Measurements from ENCODE around the gene GCH1.

GCH1 gene

DNA sequence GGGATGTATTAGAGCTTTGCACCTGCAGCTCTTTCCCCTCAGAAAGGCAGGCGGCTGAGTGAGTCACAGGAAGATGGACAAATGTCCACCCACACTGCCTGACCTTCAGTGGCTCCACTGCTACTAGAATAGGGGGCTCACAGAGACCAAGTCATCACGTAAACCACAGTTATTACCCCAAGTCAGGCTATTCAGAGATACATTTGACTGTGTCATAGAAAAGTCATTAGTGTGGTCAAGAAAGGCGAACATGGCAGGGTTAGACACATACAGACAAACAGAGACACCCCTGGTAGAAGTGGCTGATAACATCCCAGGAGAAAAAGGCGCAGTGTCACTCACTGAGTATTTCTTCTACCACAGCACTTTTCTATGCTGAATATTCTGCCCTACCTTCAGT lies 36.0 kb downstream of the GCH1 start:
- no peak for DNase-seq (ENCODE audit: low spot score)

DNA sequence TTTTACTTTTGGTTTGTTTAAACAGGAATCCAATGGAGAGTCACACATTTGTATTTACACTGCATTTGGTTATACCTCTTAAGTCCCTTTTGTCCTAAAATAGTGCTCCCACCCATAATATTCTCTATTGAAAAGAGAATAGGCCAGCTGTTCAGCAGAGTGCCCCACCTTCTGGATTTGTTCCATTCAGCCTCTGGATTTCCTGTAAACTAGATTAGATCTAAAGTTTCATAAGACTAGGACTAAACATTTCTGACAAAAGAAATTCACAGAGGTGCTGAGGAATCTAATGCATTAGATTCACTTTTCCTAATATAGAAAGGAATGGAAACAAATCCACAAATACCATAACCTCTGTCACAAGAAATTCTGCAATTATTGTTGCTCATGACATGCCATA lies 38.1 kb downstream of the GCH1 start:
- no peak for DNase-seq (ENCODE audit: low spot score)

DNA sequence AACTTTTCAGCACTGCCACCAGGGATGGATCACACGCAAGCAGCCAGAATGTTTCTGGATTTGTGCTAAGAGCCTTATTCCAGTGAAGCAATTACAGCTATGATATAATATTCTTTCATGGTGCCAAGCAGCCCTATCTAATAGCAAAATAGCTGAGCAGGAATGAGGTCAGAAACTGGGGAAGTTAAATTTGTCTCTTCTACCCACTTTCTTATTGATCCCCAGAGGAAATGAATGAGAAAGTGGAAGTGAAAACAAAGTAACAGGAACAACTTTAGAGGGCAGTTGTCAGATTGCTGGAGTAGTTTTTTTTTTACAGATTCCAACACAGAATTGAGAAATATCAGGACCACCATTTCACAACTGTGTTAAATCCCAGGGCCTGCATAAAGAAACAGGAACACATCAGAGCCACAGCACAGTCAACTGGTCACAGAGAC lies 44.8 kb downstream of the GCH1 start:
- DNase-seq (ENCODE audit: low spot score), result peak; percentile 57

DNA sequence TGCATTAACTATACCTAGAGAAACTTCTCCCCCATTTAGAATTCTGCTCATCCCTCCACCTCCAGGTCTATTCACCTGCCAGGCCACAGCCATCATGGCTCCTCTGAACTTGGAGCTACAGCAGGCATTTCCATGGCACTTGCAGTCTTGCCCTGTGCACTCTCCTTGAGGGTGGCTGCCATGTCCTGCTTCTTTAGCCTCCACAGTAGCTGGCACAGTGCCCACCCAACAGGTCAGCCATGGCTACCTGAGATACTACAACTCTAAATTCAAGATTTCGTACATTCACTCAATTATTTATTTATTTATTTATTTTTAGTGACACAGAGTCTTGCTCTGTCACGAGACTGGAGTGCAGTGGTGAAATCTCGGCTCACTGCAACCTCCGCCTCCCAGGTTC lies 46.5 kb downstream of the GCH1 start:
- no peak for DNase-seq (ENCODE audit: low spot score)

DNA sequence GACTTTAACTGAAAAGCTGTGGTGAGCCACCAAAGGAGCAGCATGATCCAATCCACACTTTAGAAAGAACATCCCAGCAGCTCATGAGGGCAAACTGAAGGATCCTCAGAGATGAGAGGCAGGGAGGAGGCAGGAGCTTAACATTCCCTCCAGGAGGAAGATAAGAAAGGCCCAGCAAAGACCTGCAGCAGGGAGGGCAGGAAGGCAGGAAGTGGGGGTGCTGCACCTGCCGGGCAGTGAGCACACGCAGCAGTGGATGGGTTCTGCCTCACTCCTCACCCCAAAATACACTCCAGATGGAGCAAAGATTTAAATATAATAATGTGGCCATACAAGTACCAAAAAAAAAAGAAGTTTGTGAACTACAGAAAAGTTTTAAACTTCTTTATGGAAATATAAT lies 48.4 kb downstream of the GCH1 start:
- DNase-seq (ENCODE audit: low spot score), result peak; percentile 5

DNA sequence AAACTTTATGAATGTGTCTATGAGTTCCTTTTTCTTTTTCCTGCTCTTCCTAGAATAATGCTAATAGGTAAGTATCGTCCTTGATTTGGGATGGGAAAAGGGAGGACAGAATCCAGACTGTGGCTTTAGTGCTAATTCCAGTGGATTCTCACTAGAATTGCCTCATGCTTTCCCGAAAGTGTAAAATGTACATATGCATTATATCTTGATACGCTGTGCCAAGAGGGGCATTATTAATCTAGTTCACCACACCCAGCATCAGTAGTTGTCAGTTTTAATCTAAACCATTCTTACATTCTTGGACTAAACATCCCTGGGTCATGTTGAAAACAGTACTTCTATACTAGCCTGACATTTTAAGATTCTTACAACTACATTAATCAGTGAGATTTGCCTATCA lies 49.3 kb downstream of the GCH1 start:
- no peak for DNase-seq (ENCODE audit: low spot score)

DNA sequence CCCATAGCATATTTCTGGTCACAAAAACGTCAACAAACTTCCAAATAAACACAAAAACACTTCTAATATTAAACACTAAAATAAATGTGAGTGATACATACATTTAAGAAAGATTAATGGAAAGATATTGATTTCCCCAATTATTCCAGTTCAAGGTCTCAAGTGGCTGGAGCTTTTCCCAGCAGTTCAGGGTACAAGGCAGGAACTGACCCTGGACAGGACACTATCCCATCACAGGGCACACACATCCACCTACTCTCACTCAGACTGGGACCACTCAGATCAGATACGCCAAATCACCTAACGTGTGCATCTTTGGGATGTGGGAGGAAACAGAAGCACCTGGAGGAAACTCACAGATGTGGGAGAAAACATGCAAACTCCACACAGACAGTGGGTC lies 50.4 kb downstream of the GCH1 start:
- DNase-seq (ENCODE audit: low spot score), result no peak

DNA sequence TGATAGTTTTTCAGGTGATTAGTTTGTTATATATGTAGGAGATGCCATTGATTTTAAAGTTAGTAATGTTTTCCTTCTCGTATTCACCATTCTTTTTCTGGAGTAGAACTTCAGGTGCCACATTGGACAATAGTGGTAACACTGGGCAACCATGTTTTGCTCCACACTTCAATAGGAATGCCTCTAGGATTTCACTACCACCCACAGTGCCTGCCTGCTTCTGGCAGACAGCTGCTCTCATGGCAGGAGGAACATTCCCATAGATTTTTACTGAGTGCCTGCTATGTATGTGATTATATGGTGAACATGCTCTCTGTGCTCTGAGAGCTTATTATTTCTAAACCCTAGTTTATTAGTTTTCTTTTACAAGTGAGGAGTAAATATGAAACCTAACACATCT lies 53.7 kb downstream of the GCH1 start:
- DNase-seq (ENCODE audit: low spot score), result no peak

DNA sequence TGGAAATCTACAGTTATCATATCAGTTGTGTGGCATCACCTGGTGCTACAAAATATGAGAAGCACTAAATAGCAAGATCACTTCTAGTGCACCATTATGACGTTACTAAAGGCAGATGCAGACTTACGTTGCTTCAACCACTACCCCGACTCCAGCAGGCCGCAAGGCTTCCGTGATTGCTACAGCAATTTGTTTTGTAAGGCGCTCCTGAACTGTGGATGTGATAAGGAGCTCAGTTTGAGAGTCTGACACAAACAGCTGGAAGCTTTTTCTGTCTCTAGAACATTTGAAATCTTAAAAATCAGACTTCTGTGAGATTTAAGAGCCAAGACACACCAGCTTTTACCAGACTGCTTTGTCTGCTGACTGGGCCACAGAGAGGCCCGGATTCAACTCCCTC lies 57.0 kb downstream of the GCH1 start:
- DNase-seq (ENCODE audit: low spot score), result no peak

DNA sequence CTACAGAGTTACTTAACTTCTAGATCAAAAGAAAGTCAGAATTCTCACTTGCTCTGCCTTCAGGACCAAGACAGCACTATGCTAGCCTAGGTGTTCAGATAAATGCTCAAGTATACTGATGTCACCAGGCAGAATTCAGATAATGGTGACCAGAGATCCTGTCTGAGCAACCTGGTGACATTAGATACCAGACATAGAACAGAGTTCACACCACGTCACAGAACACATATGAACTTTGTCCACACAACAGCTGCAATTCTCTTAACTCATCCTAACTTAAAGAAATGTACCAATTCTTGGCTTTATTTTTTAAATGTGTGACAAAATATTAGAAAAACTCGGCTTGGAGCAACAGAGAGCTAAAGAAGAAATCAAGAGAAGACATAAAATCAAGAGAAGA lies 58.1 kb downstream of the GCH1 start:
- DNase-seq (ENCODE audit: low spot score), result no peak

DNA sequence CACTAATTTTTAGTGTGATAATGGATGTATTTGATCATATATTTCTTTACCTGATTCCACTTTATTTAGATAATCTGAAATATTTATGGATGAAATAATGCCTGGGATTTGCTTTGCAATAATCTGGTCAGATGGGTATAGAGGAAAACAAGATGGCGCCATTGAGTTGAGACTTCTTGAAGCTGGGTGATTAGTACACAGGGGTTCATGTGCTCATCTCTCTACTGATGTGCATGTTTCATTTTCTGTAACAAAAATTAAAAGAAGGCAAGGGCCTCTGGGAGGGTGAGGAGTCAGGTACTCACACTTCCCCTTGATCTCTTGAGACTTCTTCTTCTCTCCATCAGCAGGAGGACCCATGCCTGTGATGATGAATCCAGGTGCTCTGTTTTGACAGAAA lies 61.8 kb downstream of the GCH1 start:
- no peak for DNase-seq (ENCODE audit: low spot score)

DNA sequence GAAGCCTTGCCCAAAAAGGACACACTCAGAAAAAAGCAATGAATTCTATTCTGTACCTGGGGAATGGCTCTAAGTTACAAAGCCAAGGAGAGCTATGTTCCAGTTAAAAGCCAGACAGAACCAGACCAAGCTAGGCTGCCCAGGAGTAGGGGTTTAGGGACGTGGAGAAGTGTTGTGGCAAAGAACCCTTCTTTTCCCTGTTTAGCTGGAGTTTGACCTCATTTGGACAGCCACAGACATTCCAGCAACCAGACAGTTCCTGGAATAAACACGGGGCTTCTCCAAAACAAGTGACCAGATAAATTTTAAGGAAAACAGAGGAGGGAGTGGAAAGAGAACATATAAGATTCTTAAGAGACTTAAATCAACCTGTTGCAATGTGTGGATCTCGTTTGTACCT lies 62.3 kb downstream of the GCH1 start:
- no peak for DNase-seq (ENCODE audit: low spot score)

DNA sequence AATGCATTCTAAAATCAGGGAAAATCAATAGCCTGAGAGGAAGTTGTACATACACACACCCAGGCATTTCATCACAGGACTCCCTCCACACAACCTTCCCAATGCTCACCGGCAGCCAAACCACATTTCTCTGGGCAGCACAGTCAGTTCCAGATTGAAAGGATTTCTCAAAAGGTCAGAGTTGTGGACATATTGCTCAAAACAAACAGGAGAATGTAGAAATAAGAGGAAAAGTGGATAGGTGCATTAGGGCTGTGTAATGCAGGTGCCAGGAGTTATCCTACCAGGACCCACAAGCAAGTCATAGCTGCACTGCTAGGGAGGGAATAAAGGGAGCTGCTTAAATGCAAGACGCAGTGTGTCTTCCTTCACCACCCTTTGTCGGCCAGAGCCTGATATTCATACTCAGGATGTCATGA lies 62.9 kb downstream of the GCH1 start:
- DNase-seq (ENCODE audit: low spot score), result no peak

DNA sequence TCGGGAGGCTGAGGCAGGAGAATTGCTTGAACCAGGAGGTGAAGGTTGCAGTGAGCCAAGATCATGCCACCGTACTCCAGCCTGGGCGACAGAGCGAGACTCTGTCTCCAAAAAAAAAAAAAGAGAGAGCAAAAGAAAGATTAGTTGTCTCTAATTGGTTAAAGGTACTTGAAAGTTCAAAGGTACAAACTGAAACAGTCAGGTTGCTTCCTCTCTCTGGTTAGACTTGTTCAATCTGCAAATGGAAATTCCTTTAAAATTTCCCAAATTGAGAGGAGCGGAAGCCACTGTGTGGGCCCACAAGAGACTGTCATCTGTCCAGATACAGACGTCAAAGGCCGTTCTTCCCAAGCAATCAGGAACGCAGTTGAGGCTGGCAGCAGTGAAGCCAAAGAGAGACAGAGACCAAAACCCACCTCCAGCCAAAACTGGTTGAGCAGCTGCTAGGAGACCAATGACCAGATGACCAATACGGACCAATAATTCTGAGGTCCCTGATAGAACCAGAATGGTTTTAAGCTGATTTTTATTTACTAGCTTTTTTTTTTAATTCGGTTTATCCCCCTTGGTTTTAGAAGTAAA lies 63.6 kb downstream of the GCH1 start:
- DNase-seq (ENCODE audit: low spot score), result no peak

DNA sequence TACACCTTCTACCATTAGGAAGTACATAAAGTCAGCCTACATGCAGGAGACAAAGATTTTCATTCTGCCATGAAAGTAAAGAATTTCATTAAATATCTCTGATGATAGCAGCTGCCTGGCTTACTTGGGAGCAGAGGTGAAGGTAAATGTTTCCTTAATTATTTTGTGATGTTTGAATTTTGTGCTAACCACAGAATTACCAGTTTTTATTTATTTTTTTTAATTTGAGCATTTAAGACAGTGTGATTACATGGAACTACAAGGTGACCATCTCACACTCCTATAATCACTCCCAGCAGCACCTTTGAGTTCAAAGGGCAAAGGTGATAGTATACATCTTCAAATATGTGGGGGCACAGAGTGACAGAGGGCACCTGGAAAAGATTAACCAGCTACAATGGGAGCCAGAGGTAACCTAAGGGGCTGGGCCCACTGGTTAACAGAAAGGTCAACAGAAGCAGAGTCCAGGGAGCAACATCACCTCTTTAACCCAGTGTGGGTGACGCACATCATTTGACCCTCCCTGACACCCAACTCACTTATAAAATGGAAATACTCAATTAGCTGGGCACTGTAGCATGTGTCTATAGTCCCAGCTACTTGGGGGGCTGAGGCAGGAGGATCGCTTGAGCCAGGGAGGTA lies 65.0 kb downstream of the GCH1 start:
- no peak for DNase-seq (ENCODE audit: low spot score)

DNA sequence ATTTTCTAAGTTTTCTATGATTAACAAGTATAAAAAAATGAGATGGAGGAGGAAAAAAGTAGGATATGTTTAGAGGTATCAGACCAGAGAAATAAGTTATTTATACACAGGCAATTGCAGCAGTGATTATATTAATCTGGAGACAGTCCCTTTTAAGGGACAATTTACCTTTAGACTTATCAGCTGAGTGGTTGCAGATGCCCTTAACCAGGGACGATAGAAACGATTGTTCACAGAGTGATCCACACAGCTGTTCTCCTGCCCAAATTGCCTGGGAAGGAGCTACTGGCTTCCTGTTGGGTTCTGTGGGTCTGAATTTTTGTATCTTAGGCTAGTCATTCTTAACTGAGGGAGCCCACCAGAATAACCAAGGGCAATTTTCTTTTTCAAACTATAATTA lies 66.4 kb downstream of the GCH1 start:
- DNase-seq (ENCODE audit: low spot score), result no peak

DNA sequence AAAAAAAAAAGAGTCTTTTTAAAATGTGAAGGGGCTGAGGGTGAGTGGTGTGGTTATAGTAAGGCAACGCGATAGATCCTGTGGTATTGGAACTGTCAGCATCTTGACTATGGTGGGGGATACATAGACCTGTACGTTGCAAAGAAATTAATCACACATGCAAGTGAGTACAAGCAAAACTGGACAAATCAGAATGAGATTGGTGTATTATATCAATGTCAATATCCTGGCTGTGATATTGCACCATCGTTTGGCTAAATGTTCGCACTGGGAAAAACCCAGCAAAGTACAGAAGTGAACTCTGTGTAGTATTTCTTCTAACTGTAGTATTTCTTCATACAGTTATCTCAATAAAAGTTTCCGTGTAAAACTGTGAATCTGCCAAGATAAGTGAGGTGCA lies 67.9 kb downstream of the GCH1 start:
- DNase-seq (ENCODE audit: low spot score), result no peak

DNA sequence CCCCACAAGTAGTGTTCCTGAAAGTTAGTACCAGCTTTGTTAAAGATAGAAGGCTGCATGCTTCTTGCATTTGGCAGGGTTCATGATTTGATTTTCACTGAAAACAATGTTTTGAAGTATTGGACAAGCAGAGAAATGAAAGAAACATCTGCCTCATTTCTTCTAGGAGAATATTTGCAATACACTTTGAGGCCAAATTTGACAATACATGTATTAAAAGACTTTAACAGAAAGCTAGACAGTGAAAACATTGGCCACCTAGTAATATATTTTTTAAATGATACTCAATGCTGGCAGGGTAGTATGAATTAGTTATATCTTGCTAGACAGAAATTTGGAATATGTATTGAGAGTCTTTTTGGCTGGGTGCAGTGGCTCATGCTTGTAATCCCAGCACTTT lies 68.5 kb downstream of the GCH1 start:
- no peak for DNase-seq (ENCODE audit: low spot score)

DNA sequence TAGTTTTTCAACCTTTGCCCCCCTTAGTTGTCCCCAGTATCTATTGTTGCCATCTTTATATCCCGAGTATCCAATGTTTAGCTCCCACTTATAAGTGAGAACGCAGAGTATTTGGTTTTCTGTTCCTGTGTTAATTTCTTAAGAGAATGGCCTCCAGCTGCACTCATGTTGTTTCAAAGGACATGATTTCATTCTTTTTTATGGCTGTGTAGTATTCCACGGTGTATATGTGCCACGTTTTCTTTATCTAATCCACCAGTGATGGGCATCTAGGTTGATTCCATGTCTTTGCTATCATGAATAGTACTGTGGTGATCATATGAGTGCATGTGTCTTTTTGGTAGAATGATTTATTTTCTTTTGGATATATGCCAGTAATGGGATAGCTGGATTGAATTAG lies 72.0 kb downstream of the GCH1 start:
- DNase-seq (ENCODE audit: low spot score), result no peak

DNA sequence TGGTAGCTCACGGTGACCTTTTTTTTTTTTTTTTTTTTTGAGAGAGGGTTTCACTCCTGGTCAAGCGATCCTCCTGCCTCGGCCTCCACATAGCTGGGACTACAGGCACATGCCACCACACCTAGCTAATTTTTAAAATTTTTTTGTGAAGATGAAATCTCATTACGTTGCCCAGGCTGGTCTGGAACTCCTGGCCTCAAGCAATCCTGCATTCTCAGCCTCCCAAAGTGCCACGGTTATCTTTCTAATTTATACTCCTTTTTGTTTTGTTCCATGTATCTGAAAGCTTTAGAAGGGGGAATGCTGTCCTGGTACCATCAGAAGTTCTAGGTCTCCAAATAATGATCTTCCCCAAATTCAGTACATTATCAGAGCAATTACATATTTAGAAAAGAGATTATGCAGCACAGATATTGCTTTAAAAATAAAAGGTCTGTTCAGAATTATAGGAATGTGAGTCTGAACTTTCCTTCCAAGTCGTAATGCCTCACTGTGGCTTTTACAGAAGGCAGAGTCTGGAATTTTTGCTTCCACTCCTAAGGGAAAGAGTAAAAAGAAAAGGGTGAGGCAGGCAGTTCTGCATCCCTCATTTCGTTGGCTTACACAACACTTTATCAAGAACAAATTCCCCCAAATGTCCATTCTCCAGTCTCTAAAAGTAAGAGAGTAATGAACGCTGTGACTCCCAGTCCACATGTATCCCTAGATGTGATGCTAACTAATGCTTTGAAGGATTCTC lies 73.0 kb downstream of the GCH1 start:
- no peak for DNase-seq (ENCODE audit: low spot score)

DNA sequence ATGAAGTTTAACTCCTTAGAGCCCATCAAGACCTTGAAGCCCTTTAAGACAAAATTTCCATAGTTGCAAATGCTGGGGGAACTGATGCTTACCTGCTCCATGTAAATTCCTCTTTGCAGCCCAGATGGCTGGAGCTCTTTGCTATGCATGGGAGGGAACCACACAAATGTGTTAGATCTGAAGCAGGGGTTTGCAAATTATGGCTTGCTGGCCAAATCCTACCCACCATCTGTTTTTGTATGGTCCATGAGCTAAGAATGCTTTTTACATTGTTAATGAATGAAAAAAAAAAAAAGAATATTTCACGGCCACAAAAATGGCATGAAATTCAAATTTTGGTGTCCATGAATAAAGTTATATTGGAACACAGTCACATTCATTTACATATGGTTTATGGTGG lies 74.6 kb downstream of the GCH1 start:
- DNase-seq (ENCODE audit: low spot score), result no peak

DNA sequence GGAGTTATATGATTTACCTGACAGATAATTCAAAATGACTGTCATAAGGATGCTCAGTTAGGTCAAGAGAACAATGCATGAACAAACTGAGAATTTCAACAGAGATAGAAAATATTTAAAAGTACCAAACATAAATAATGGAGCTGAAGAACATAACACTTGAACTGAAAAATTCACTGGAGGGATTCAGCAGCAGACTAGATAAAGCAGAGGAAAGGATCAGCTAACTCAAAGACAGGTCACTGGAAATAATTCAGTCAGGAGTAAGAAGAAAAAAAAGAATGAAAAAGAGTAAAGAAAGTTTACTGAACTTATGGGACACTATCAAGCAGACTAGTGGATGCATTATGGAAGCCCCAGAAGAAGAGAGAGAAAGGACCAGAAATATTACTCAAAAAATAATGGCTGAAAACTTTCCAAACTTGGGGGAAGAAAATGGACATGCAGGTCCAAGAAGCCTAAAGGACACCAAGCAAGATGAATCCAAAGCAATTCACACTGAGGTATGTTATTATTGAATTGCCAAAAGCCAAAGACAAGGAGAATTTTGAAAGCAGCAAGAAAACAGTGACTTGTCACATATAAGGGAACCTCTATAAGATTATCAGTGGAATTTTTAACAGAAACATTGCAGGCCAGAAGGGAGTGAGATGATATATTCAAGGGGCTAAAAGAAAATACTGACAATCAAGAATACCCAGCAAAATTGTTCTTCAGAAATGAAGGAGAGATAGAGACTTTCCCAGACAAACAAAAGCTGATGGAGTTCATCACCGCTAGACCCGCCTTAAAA lies 78.7 kb downstream of the GCH1 start:
- no peak for DNase-seq (ENCODE audit: low spot score)

DNA sequence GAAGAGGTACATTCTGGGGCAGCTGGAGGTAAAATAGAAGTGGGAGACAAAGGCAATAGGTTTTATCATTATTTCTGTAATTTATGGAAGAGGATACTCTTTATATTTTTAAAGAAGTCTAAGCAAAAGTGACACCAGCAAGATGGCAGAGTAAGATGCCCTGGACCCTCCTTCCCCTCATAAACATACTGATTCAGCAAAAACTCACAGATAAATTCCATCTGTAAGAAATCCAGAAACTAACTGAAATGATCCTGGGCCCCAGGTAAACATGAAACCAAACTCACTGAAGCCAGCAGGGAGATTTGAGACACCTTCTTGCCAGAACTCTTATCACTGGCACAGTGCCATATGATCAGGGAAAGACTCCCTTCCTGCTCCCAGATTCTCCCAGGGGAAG lies 79.9 kb downstream of the GCH1 start:
- DNase-seq (ENCODE audit: low spot score), result no peak

All from NAMALWA (cell line).